Vagina (tissue), 2 donors: ENCODE data around the gene SOX12. TPM values are rescaled to one million over a fixed set of nuclear protein-coding genes. Genes with fewer than 3 reads are reported as not detected.

Source experiments
- DNase-seq, 2 donors: peaks; one replicate each; pipeline ENCODE4 v3.0.0-alpha.2; 2017; ENCODE audit errors: extremely low spot score in 2 of 2
- H3K27ac ChIP-seq: fragments of 200-600 bp; sonication (generic); one replicate; pipeline ENCODE4 v1.5.1; 2019
- H3K27me3 ChIP-seq: fragments of 200-600 bp; sonication (generic); one replicate; pipeline ENCODE4 v1.5.1; 2019
- H3K36me3 ChIP-seq, 2 donors: fragments of 200-600 bp; sonication (generic); one replicate each; pipeline ENCODE4 v1.5.1; 2017 to 2019
- H3K4me1 ChIP-seq: fragments of 200-600 bp; sonication (generic); one replicate; pipeline ENCODE4 v1.5.1; 2019
- H3K4me3 ChIP-seq, 2 donors: fragments of 200-600 bp; sonication (generic); 1 replicate in 1 of 2; 2 replicates in 1 of 2; pipeline ENCODE4 v1.5.1; 2016 to 2019
- H3K9me3 ChIP-seq: fragments of 200-600 bp; sonication (generic); one replicate; pipeline ENCODE4 v1.5.1; 2019
- CTCF ChIP-seq, 3 experiments: fragments of 450-650 bp in 2 of 3; fragments of 200-600 bp in 1 of 3; sonication (generic) in 1 of 3; IDR thresholded peaks; one replicate each; pipeline ENCODE4 v1.5.1; 2017 to 2019; ENCODE audit warnings: antibody characterized with exemption in 3 of 3, mild to moderate bottlenecking in 2 of 3, moderate library complexity in 2 of 3
- POLR2A ChIP-seq, 2 donors: fragments of 450-650 bp; IDR thresholded peaks; one replicate each; pipeline ENCODE4 v1.6.1; 2017; ENCODE audit warnings: antibody characterized with exemption in 2 of 2, mild to moderate bottlenecking in 2 of 2, moderate library complexity in 2 of 2
- POLR2AphosphoS5 ChIP-seq, 2 donors: sonication (generic); formaldehyde crosslinking; IDR thresholded peaks; one replicate each; pipeline ENCODE4 v1.9.0; 2017; ENCODE audit warnings: antibody characterized with exemption in 2 of 2, mild to moderate bottlenecking in 2 of 2, low read depth in 1 of 2; ENCODE audit not compliant: insufficient read depth in 1 of 2
- intact Hi-C: fragments of 100-400 bp; cut with DNase I; formaldehyde crosslinking; loops from one replicate; pipeline ENCODE4 v1.15.1; 2023
- total RNA-seq: library from RNA; depleted of rRNA; stranded (reverse); fragments of >200 nt; gene quantifications from one replicate; pipeline ENCODE4 v1.2.3, GENCODE V29; 2016

Gene SOX12
- total RNA-seq, 1 donor from 2014 or later, result 4.4 TPM

- Histone ChIP-seq H3K9me3 (no peaks in the 10 kb centered on the region), H3K4me1 (peaks cover 44% of the 10 kb centered on the region), H3K27me3 (no peaks in the 10 kb centered on the region), H3K27ac (peak overlapping the region; percentile 96), H3K4me3 (peak overlapping the region in 1 of 2 donors; percentile 65), H3K36me3 (no peaks in the 10 kb centered on the region)
- TF ChIP-seq POLR2AphosphoS5 (IDR thresholded peaks at IDR 0.05; ENCODE audit: insufficient read depth in 1 of 2, low read depth in 1 of 2) (no peak), CTCF (IDR thresholded peaks at IDR 0.05) (no peak), POLR2A (IDR thresholded peaks at IDR 0.05) (no peak)
- DNase-seq, result no peak
- intact Hi-C loops, result no loop called here
These were observed 24.9 kb upstream of the SOX12 start for GRCh38 chr20:300345-300990.

DNA sequence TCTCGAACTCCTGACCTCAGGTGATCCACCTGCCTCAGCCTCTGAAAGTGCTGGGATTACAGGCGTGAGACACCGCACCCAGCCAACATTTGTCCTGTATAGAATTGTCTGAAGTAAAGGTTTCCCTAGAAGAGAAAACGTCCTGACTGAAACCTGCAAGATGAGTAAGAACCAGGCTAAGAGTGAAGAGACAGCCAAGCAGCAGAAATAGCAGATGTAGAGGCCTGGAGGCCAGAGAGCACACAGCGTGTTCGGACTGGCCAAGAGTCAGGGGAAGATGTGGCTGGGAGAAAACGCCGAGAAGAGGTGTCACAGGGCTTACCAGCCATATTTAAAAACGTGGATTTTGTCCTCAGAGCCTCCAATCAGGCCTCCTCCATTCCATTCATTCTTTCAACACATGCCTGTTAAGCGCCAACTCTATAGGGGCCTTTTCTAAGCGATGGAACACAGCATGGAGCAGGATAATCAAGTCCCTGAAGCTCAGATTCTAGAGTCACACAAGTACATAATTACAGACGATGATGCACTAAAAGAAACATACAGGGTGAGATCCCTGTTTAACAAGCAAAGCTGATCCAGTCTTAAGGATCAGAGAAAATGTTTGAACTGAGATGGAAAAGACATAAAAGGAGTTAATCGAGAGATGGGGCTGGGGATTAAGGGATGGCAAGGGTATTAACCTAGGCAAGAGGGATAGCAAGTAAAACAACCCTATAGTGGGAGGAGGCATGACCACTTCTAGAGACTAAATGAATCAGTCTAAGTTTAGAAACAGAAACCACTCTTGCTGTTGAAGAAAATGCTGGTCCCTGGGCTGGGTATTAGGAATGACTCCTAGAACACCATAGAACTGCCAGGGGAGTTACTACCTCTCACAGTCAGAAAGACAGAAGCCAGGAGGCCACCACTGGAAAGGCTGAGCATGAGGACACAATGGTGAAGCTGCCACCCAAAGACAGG is 23.2 kb upstream of the SOX12 start:
- no peak overlapping the region for H3K27ac ChIP-seq

DNA sequence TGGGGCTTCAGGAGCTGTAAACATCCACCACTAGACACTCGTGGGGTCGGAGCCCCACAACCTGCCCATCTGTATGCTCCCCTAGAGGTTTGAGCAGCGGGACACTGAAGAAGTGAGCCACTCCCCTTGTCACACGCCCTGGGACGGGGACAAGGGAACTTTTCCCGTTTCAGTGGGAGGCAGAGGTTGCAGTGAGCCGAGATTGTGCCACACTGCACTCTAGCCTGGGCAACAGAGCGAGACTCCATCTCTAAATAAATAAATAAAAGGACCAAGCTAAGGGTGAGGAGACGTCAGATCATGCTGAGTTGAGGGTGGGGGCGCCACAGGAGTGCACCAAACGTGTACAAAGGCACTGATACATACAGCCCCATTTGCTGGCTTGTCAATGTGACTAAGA is 19.6 kb upstream of the SOX12 start:
- Histone ChIP-seq H3K27me3 (no peaks in the 10 kb centered on the region), H3K27ac (no peak overlapping the region), H3K4me1 (peaks cover 32% of the 10 kb centered on the region), H3K9me3 (no peaks in the 10 kb centered on the region), H3K36me3 (no peaks in the 10 kb centered on the region), H3K4me3 (no peak overlapping the region)
- intact Hi-C loops, result no loop called here
- no peak for TF ChIP-seq CTCF (IDR thresholded peaks at IDR 0.05)
- TF ChIP-seq POLR2A (IDR thresholded peaks at IDR 0.05), result no peak
- no peak for TF ChIP-seq POLR2AphosphoS5 (IDR thresholded peaks at IDR 0.05; ENCODE audit: insufficient read depth in 1 of 2, low read depth in 1 of 2)
- no peak for DNase-seq

More for the DNA sequence above, 23.2 kb upstream of the SOX12 start:
- peaks cover 34% of the 10 kb centered on the region for H3K4me1 ChIP-seq
- no peaks in the 10 kb centered on the region for H3K27me3 ChIP-seq
- no peak for DNase-seq
- no peaks in the 10 kb centered on the region for H3K36me3 ChIP-seq
- intact Hi-C loops, result no loop called here
- H3K9me3 ChIP-seq, result no peaks in the 10 kb centered on the region
- TF ChIP-seq CTCF (IDR thresholded peaks at IDR 0.05) (no peak), POLR2A (IDR thresholded peaks at IDR 0.05) (no peak), POLR2AphosphoS5 (IDR thresholded peaks at IDR 0.05; ENCODE audit: insufficient read depth in 1 of 2, low read depth in 1 of 2) (no peak)
- no peak overlapping the region for H3K4me3 ChIP-seq

GRCh38 chr20:308427-309038 is 16.8 kb upstream of the SOX12 start:
- TF ChIP-seq POLR2AphosphoS5 (IDR thresholded peaks at IDR 0.05; ENCODE audit: insufficient read depth in 1 of 2, low read depth in 1 of 2) (peak in 1 of 2 donors; percentile 15), CTCF (IDR thresholded peaks at IDR 0.05) (no peak)
- Histone ChIP-seq H3K4me1 (peaks cover 25% of the 10 kb centered on the region), H3K27me3 (no peaks in the 10 kb centered on the region), H3K9me3 (no peaks in the 10 kb centered on the region), H3K27ac (peak overlapping the region; percentile 92), H3K36me3 (no peaks in the 10 kb centered on the region), H3K4me3 (no peak overlapping the region)
- DNase-seq, result no peak
- intact Hi-C loops, result no loop called here
